ENCODE results near the gene ELL2.

ELL2 gene

GRCh38 chr5:95954716-95955115 is 6.9 kb downstream of the ELL2 start:
- DNase-seq = no peak

DNA sequence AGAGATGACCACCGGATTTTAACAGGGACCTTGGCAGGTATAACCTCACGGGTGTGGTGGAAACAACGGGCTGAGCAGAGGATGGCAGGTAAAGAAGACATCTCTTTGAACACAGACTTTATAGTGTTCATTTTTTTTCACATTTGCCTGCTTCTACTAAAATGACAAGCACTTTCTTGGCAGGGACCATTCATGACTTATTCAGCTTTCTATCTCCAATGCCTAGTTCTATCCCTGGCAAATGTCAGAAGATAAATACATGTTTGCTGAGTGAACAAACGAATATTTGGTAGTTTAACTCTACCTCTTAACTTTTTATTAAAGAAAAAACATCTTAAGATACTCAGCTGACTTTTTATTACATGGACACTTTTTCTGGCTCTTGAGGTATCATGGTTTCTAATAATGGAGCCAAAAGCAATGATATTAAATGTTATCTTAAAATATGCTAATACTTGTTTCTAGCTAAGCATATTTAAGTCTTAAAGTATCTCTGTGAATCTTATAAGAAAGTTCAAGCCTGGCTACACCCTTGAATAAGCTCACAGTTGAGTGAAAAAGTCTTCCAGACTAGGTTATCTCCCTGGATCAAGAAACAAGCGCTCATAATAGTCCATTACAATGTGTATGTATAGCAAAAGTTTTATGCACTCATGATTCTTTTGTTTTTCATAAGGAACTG is 8.5 kb downstream of the ELL2 start:
- DNase-seq = no peak

- no peak for DNase-seq
Measured at GRCh38 chr5:95951916-95952315, 9.7 kb downstream of the ELL2 start.

GRCh38 chr5:95949810-95950209 is 11.8 kb downstream of the ELL2 start:
- no peak for DNase-seq

- DNase-seq = no peak
Measured at GRCh38 chr5:95948631-95949030, 13.0 kb downstream of the ELL2 start.

GRCh38 chr5:95946451-95946850 is 15.2 kb downstream of the ELL2 start:
- DNase-seq = no peak

DNA sequence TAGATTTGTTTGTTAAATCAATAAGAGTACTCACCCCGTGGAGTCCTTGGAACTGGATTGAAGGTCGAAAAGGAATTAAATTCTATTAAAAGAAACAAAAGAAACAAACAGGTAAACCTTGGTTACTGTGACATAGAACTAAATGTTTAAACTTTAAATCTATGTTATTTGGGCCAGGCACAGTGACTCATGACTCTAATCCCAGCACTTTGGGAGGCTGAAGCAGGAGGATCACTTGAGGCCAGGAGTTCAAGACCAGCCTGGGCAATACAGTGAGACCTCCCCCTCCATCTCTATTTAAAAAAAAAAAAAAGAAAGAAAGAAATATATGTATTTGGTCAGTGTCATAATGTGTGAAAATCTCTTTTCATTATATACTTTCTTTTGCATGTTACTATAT is 18.7 kb downstream of the ELL2 start:
- DNase-seq = no peak

DNA sequence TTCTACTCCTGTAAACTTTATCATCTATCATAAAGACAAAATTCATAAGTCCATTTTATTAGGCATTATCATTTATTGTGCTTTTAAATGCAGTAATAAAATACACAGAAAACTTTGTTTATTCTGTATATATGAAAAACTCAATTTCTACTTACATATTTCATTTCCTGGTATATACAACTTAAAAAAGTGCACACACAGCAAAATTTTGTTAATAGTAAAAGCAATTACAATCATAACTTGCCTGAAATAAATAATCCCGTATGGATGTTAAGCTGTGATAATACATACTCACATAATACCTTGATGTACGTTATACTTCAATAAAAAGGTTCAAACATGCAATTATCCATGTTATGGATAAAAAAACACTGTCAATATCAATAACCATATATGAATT is 19.2 kb downstream of the ELL2 start:
- DNase-seq = no peak

DNA sequence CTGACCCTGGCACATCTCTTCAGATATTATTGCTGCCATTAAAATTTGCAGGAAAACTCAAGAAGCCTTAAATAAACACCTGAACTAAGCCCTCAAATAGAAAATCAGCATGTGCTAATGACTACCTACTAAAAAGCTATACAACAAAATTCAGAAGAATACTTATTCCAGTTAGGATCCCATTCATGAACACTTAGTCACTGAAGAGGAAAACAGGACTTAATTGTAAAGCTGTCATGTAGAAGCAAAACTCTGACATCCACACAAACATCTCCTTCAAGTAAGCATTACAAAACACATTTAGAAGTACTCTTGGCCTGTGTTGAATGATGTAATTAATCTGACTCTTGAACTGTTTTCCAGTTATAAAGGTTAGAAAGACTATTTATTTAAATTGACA is 19.9 kb downstream of the ELL2 start:
- DNase-seq = no peak

DNA sequence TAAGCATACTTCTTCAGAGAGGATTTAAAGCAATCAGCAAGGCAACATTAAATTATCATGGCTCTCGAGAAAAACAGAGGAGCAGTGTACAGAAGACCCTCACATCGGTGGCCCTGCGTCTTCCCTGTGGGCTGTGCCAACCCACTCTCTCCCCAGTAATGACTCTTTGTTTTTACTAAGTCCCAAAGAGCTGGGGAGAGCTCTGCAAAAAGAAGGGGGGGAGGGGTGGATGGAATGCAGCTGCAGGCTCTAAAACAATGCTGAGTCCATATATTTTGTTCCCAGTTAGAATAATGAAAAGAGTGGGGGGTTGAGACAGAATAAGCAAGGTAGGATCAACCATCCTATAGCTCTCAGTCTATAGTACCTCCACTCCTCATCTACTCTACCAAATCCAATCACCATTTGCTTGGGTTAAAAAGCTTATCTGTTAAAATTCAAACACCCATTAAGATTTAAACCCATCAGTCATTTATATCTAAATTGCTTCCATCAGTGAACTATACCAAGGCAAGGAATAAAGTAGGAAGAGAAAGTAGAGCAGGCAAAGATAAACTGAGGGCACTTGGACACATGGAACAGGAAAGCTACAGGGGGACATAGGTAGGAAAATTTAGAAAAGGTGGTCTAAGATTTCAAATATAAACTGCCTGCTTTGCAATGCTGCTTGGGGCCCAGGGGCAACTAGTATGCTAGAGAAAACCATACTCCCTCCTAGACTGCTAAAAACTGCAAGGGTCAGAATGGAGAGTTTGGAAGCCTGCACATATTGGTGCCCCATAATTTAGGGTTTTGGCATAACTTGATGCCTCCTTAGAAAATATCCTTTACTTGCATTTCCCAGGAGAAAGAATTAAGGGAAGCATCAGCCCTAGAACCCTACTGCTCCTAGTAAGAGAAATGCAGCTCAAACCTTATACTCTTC is 20.6 kb downstream of the ELL2 start:
- DNase-seq = no peak

GRCh38 chr5:95939465-95939864 is 22.2 kb downstream of the ELL2 start:
- DNase-seq = no peak

DNA sequence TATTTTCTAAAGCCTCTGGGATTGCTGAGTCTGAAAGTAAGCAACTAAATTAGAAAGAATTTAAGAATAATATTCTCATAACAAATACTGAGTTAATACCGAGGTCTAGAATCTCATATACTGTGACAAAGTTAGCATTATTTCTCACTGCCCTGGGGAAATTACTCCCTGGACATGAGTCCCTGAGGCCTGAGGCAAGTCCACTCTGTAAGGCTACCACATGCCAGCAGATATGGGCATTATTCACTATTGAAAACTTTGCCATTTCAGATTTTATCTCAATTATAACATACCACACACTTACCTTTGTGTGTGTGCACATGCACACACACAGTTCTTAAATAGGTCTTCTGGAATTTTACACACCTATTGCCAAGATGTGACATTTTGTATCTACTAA is 22.9 kb downstream of the ELL2 start:
- no peak for DNase-seq

DNA sequence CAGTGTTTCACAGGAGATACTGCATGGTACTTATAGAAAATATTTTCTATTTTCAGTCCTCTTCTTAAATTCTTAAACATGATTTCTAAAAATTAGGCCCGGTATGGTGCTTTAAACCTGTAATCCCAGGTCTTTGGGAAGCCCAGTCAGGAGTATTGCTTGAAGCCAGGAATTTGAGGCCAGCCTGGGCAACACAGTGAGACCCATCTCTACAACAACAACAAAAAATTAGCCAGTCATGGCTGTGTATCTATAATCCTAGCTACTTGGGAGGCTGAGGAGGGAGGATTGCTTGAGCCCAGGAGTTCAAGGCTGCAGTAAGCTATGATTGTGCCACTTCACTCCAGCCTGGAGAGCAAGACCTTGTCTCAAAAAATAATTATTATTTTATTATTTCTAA is 23.3 kb downstream of the ELL2 start:
- no peak for DNase-seq

DNA sequence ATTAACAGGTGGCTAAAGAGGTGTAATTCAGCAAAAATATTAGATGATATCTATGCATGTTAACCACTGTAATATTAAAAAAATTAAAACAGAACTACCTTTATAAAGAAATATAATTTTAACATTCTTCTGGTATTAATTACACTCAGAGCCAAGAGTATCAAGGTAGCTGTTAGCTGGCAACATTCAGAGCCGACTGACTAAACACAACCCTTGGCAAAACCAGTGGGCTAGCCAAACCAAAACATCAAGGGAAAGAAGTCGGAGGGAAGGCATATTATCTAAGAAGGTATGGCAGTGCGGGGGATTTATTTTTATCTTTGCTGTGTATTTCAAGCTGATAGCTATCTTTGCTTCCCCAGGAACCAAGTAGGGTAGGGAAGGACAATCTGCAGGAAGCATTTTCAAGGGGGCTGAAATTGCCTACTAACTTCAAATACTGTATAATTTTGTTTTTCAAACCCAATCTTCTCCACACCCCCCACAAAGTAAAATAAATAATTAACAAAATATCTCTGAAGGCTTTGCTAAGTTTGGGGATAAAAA is 24.0 kb downstream of the ELL2 start:
- DNase-seq = no peak

- no peak for DNase-seq
Measured at GRCh38 chr5:95936812-95937397, 24.7 kb downstream of the ELL2 start.

GRCh38 chr5:95935553-95936100 is 26.0 kb downstream of the ELL2 start:
- DNase-seq = no peak

- DNase-seq = no peak
Measured at GRCh38 chr5:95934207-95934804, 27.3 kb downstream of the ELL2 start.

DNA sequence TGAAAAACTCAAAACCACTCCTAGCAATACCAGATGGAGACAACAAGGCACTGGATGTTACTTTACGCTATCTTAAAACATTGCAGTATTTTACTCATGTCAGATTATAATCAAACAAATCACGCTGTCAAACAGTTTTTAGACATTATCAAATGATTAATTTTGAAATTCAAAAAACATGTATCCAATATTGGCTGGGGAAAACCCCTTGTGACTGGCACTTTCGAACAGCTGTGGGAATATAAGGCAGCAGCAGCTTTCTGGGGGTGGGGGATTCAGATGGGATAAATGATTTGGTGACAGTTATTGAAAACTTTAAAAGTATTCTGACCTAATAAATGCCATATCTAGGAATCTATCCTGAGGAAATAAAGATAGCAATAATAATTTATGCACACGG is 28.7 kb downstream of the ELL2 start:
- DNase-seq = no peak

GRCh38 chr5:95931079-95931833 is 30.4 kb downstream of the ELL2 start:
- no peak for DNase-seq

DNA sequence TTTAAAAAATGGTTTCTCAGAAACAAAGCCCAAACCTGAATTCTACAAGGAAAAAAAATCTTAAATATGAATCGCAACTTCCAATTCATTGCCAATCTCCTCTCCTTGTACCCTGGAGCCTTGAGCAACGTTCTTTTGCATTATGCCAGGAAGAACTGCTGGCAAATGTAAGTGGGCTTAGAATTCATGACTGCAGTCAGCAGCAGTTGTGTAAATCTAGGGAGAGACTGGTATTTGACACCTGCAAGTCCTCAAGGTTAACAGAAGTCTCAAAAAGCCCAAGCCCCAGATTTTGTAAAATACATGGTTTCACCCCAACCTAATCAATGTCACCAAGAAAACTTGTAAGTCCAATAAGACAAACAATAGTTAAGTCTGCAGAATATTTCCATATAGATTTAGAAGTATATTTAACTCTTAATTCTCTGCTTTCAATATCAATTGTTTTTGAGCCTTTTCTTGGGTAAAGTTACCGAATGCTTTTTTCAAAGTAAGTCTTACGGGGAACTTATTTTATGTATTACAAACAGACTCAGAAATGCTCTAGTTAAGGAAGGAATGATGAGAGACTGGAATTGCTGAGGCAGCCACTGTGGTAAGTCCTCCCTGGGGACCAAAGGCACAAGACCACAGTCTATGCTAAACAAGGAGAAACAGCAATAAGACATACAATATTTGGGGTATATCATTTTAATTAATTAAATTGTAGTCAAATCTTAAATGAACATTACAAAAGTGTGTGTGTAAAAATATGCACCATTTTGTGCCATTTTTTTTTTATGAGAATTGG is 31.3 kb downstream of the ELL2 start:
- no peak for DNase-seq

DNA sequence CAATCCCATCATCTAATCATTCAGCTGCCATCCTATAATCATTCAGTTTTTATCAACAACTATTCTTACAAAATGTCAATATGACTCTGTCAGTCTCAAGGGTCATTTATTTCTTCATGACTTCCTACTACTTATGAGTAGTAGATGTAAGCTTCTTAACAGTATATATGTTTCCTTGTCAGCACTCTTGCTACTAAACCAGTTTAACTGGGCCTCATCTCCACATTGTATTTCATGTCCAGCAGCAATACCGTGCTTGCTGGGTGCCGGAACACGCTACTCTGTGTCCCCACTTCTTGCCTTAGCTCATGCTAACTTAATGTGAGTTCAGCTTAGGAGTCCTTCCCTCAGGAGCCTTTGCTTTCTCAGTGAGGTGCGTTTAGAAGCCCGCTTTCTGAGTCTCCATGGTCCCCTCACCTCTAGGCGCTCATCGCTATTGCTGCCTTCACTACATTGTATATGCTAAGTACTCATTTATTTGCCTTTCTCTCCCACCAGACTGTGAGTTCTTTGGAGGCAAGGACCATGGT is 32.9 kb downstream of the ELL2 start:
- DNase-seq = no peak

Data from CD4-positive, alpha-beta T cell treated with Interleukin-21 for 1 hour (primary cell).